Heart left ventricle (tissue), 16 donors: Measurements from ENCODE around the gene KRTAP12-4. TPM values are rescaled to one million over a fixed set of nuclear protein-coding genes. Genes with fewer than 3 reads are reported as not detected.
"Not testable (repeated sequence)": the region's sequence is repeated elsewhere in the genome, so short reads cannot be mapped to it uniquely, and the experiment has no call there.

ENCODE experiments used
- ATAC-seq, 4 donors: fragments of 200-7000 bp; cut with Tn5 transposase; one replicate each; pipeline ENCODE4 v1.9.1; 2020 to 2022; ENCODE audit warnings: moderate library complexity in 4 of 4, mild to moderate bottlenecking in 3 of 4, moderate number of reproducible peaks in 1 of 4
- DNase-seq, 5 donors: peaks; one replicate each; pipeline ENCODE4 v3.0.0-alpha.2; 2020
- H3K27ac ChIP-seq, 12 donors: fragments of 200-600 bp; sonication (generic) in 4 of 12; one replicate each; pipeline versions ENCODE4 v1.5.0 to v1.8.0; 2016 to 2022; ENCODE audit warnings: mild to moderate bottlenecking in 2 of 12
- H3K27me3 ChIP-seq, 9 donors: fragments of 200-600 bp; sonication (generic) in 2 of 9; one replicate each; pipeline versions ENCODE4 v1.5.1 to v1.8.0; 2016 to 2022; ENCODE audit warnings: mild to moderate bottlenecking in 3 of 9
- H3K36me3 ChIP-seq, 9 donors: fragments of 200-600 bp; sonication (generic) in 2 of 9; one replicate each; pipeline versions ENCODE4 v1.5.0 to v1.8.0; 2018 to 2022; ENCODE audit warnings: mild to moderate bottlenecking in 2 of 9
- H3K4me1 ChIP-seq, 12 donors: fragments of 200-600 bp; sonication (generic) in 4 of 12; one replicate each; pipeline versions ENCODE4 v1.5.0 to v1.8.0; 2016 to 2022; ENCODE audit warnings: mild to moderate bottlenecking in 3 of 12
- H3K4me3 ChIP-seq, 12 donors: fragments of 200-600 bp; sonication (generic) in 4 of 12; one replicate each; pipeline versions ENCODE4 v1.5.0 to v1.8.0; 2017 to 2022; ENCODE audit warnings: mild to moderate bottlenecking in 9 of 12, moderate library complexity in 4 of 12
- H3K9me3 ChIP-seq, 12 donors: fragments of 200-600 bp; sonication (generic) in 4 of 12; one replicate each; pipeline versions ENCODE4 v1.5.0 to v1.8.0; 2016 to 2022; ENCODE audit warnings: mild to moderate bottlenecking in 1 of 12
- CTCF ChIP-seq, 12 donors: fragments of 200-600 bp; sonication (generic) in 4 of 12; IDR thresholded peaks; one replicate each; pipeline versions ENCODE4 v1.5.0 to v1.8.0; 2018 to 2022; ENCODE audit warnings: antibody characterized with exemption in 12 of 12, mild to moderate bottlenecking in 5 of 12
- POLR2A ChIP-seq, 2 donors: fragments of 450-650 bp; IDR thresholded peaks; one replicate each; pipeline ENCODE4 v1.6.1; 2017; ENCODE audit warnings: antibody characterized with exemption in 2 of 2, mild to moderate bottlenecking in 2 of 2, moderate library complexity in 2 of 2
- WGBS, 4 donors: extraction: QIAGEN DNeasy Blood & Tissue Kit in 2 of 4; methylation state at CpG; one replicate each; pipeline versions ENCODE4 v1.1.5 to v1.1.7; 2013 to 2018; 5-methylcytosine and 5-hydroxymethylcytosine counted together
- intact Hi-C, 10 donors: fragments of 100-400 bp; cut with DNase I; formaldehyde crosslinking; loops; one replicate each; pipeline versions ENCODE4 v1.11.1 to v1.14.2; 2022
- polyA plus RNA-seq, 2 donors: library from polyadenylated mRNA; stranded (reverse); fragments of 200-250 nt; gene quantifications; one replicate each; pipeline ENCODE4 v1.2.3, GENCODE V29; 2013
- total RNA-seq, 9 donors: library from RNA; depleted of rRNA in 2 of 9; stranded (reverse); fragments of >200 nt in 2 of 9; fragmentation: NEBNext Ultra II Directional in 3 of 9; extraction: Animal tissue kit (Norgen Biotek cat#: 25700) in 3 of 9; gene quantifications; one replicate each; pipeline versions ENCODE4 v1.1.0 to v1.2.4, GENCODE V29; 2016 to 2023
- donor health status: ischemic (EF 13 %, LVEDD 7.1; RV severe dilation, severe dysfunction).
- donor health status: healthy with polysubstance abuse.
- donor health status: DM: no; HTN: yes; CAD: no.
- donor health status: DM: no; HTN: no; CAD: no.
- donor health status: ischemic (EF 25% LVEDD 6.9; RV normal size, moderate dysfunction).
- donor health status: ischemic (EF 25% LVEDD 5.7; RV mildly dilated, moderate dysfunction).
- donor health status: healthy.
- donor health status: DM: yes; HTN: yes; CAD: no.
- donor health status: ischemic (EF 35%, LVEDD 5.7; RV mildly dilated, moderate dysfunction).
- donor health status: nonischemic (EF 11% LVEDD 7.7; RV severe dilation, severe dysfunction).
- donor health status: DM: yes; HTN: yes; CAD: no.
- donor health status: PGD.
- donor health status: ischemic (EF 29% LVEDD 5.4; RV normal size, mild dysfunction).
- donor health status: nonischemic (EF 23%, LVEDD 6.1; RV moderate dilation, normal function).

The KRTAP12-4 gene
- total and polyA plus RNA-seq, 11 donors: not detected

- H3K36me3 ChIP-seq: no peaks in the 10 kb centered on the region
Observed at GRCh38 chr21:44699502-44700001, 45.1 kb upstream of the KRTAP12-4 start.

GRCh38 chr21:44697811-44698734, 43.6 kb upstream of the KRTAP12-4 start:
- ATAC-seq (peak in 1 of 4 donors; percentile 18), DNase-seq (no peak)
- Histone ChIP-seq H3K9me3 (peaks cover 0 to 14% (median 8%) of the 10 kb centered on the region in 12 donors), H3K27me3 (peaks cover 5 to 67% (median 34%) of the 10 kb centered on the region in 9 donors), H3K36me3 (no peaks in the 10 kb centered on the region), H3K4me1 (peaks cover 0 to 6% (median 0%) of the 10 kb centered on the region in 12 donors), H3K27ac (no peak overlapping the region), H3K4me3 (no peak overlapping the region)
- intact Hi-C loops: no loop called here
- TF ChIP-seq POLR2A (IDR thresholded peaks at IDR 0.05) (no peak), CTCF (IDR thresholded peaks at IDR 0.05) (no peak)
- 28 to 41% (median 33%) methylated on average over 32 to 35 of the region's 35 CpGs for WGBS, 4 donors

More at GRCh38 chr21:44699502-44700001, 45.1 kb upstream of the KRTAP12-4 start:
- Histone ChIP-seq H3K4me3 (no peak overlapping the region), H3K27me3 (peaks cover 5 to 82% (median 43%) of the 10 kb centered on the region in 9 donors), H3K9me3 (no peaks in the 10 kb centered on the region), H3K4me1 (peaks cover 0 to 6% (median 0%) of the 10 kb centered on the region in 12 donors), H3K27ac (no peak overlapping the region)
- ATAC-seq (no peak), DNase-seq (no peak)
- no peak for TF ChIP-seq POLR2A (IDR thresholded peaks at IDR 0.05)
- no peak for TF ChIP-seq CTCF (IDR thresholded peaks at IDR 0.05)
- intact Hi-C loops: no loop called here
- WGBS, 4 donors: 40 to 53% (median 50%) methylated on average over 17 of the region's 17 CpGs

GRCh38 chr21:44697172-44697810, 42.8 kb upstream of the KRTAP12-4 start, which contains the start of gene KRTAP10-12:
Gene KRTAP10-12, plus strand, starts transcription at chr21:44697172. Its CDS starts 30 bp downstream, at chr21:44697202.
- ATAC-seq, intact Hi-C loops, H3K4me1 ChIP-seq, H3K4me3 ChIP-seq, DNase-seq, H3K27ac ChIP-seq, H3K36me3 ChIP-seq: not testable (repeated sequence)
- WGBS, 4 donors: 31 to 50% (median 46%) methylated on average over 19 to 21 of the region's 21 CpGs
- Histone ChIP-seq H3K9me3 (peaks cover 0 to 22% (median 13%) of the 10 kb centered on the region in 12 donors), H3K27me3 (peaks cover 0 to 59% (median 31%) of the 10 kb centered on the region in 9 donors)

GRCh38 chr21:44696572-44696971, 42.1 kb upstream of the KRTAP12-4 start:
- TF ChIP-seq POLR2A (IDR thresholded peaks at IDR 0.05) (no peak), CTCF (IDR thresholded peaks at IDR 0.05) (no peak)
- peaks cover 0 to 6% (median 0%) of the 10 kb centered on the region in 12 donors for H3K4me1 ChIP-seq
- no peak overlapping the region for H3K4me3 ChIP-seq
- no peak overlapping the region for H3K27ac ChIP-seq
- ATAC-seq (no peak), DNase-seq (no peak)
- H3K27me3 ChIP-seq: peaks cover 0 to 52% (median 24%) of the 10 kb centered on the region in 9 donors
- 59 to 71% (median 63%) methylated on average over 10 of the region's 10 CpGs for WGBS, 4 donors
- H3K9me3 ChIP-seq: peaks cover 0 to 27% (median 14%) of the 10 kb centered on the region in 12 donors
- H3K36me3 ChIP-seq: no peaks in the 10 kb centered on the region
- intact Hi-C loops: no loop called here
